Lower lobe of right lung (tissue), 2 donors: ENCODE results near the gene RPL22L1. TPM values are rescaled to one million over a fixed set of nuclear protein-coding genes. Genes with fewer than 3 reads are reported as not detected.
"Not testable (repeated sequence)": the region's sequence is repeated elsewhere in the genome, so short reads cannot be mapped to it uniquely, and the experiment has no call there.

ENCODE experiments used
- ATAC-seq, 2 donors: fragments of 200-7000 bp; cut with Tn5 transposase; one replicate each; pipeline ENCODE4 v1.9.1; 2020 to 2022; ENCODE audit warnings: mild to moderate bottlenecking in 2 of 2, moderate library complexity in 2 of 2
- DNase-seq: peaks from one replicate; pipeline ENCODE4 v3.0.0-alpha.2; 2020
- H3K27ac ChIP-seq: fragments of 200-600 bp; one replicate; pipeline ENCODE4 v1.8.0; 2022
- H3K27me3 ChIP-seq: fragments of 200-600 bp; one replicate; pipeline ENCODE4 v1.8.0; 2022; ENCODE audit warnings: low read depth
- H3K36me3 ChIP-seq: fragments of 200-600 bp; one replicate; pipeline ENCODE4 v1.8.0; 2022; ENCODE audit warnings: mild to moderate bottlenecking
- H3K4me1 ChIP-seq: fragments of 200-600 bp; one replicate; pipeline ENCODE4 v1.8.0; 2022
- H3K4me3 ChIP-seq: fragments of 200-600 bp; one replicate; pipeline ENCODE4 v1.8.0; 2022; ENCODE audit warnings: mild to moderate bottlenecking
- H3K9me3 ChIP-seq: fragments of 200-600 bp; one replicate; pipeline ENCODE4 v1.8.0; 2022
- CTCF ChIP-seq: fragments of 200-600 bp; IDR thresholded peaks from one replicate; pipeline ENCODE4 v1.8.0; 2022; ENCODE audit warnings: antibody characterized with exemption, mild to moderate bottlenecking
- intact Hi-C: fragments of 100-400 bp; cut with DNase I; formaldehyde crosslinking; loops from one replicate; pipeline ENCODE4 v1.11.0; 2022
- total RNA-seq: library from RNA; stranded (reverse); fragmentation: NEBNext Ultra II Directional; extraction: Animal tissue kit (Norgen Biotek cat#: 25700); gene quantifications from one replicate; pipeline ENCODE4 v1.2.1, GENCODE V29; 2021
- donor health status: DM: no; HTN: yes; CAD: no; lungs with severe emphysema.

The RPL22L1 gene
- total RNA-seq, 1 donor from 2014 or later: 25.3 TPM

DNA sequence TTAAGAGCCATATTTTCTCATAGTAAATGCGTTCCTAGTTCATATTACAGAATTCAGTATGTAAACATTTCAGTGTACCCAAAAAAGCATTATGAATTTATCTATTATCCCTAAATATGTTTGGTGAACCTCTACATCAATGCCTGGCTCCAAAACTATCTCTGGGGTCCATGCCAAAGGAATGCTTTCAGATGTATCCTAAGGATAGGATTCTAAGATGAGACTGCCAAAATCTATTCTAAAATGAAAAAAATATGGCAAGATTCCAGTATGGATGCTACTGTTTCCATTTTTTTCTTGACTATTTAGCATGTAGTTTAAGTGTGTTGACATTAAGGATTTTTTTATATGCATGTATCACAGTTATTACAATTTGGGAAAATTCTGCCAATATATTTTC is 19.6 kb upstream of the RPL22L1 start:
- Histone ChIP-seq H3K36me3 (no peaks in the 10 kb centered on the region), H3K4me1 (no peaks in the 10 kb centered on the region), H3K4me3 (no peak overlapping the region), H3K9me3 (no peaks in the 10 kb centered on the region), H3K27ac (no peak overlapping the region), H3K27me3 (no peaks in the 10 kb centered on the region)
- intact Hi-C loops: no loop called here
- DNase-seq (no peak), ATAC-seq (no peak)
- no peak for TF ChIP-seq CTCF

GRCh38 chr3:170889132-170889531 is 19.1 kb upstream of the RPL22L1 start:
- Histone ChIP-seq H3K27ac (no peak overlapping the region), H3K4me3 (no peak overlapping the region), H3K4me1 (no peaks in the 10 kb centered on the region), H3K36me3 (no peaks in the 10 kb centered on the region), H3K27me3 (no peaks in the 10 kb centered on the region), H3K9me3 (no peaks in the 10 kb centered on the region)
- TF ChIP-seq CTCF: no peak
- ATAC-seq: no peak
- DNase-seq: no peak
- intact Hi-C loops: no loop called here

GRCh38 chr3:170884109-170884930 is 14.3 kb upstream of the RPL22L1 start:
- H3K9me3 ChIP-seq, intact Hi-C loops, ATAC-seq, H3K4me1 ChIP-seq, H3K36me3 ChIP-seq, H3K27ac ChIP-seq, H3K27me3 ChIP-seq, DNase-seq, H3K4me3 ChIP-seq: not testable (repeated sequence)

DNA sequence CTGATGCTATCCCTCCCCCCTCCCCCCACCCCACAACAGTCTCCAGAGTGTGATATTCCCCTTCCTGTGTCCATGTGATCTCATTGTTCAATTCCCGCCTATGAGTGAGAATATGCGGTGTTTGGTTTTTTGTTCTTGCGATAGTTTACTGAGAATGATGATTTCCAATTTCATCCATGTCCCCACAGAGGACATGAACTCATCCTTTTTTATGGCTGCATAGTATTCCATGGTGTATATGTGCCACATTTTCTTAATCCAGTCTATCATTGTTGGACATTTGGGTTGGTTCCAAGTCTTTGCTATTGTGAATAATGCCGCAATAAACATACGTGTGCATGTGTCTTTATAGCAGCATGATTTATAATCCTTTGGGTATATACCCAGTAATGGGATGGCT is 8.7 kb upstream of the RPL22L1 start:
- H3K4me3 ChIP-seq, ATAC-seq, H3K36me3 ChIP-seq, H3K27ac ChIP-seq, H3K27me3 ChIP-seq, intact Hi-C loops, H3K9me3 ChIP-seq, H3K4me1 ChIP-seq, DNase-seq: not testable (repeated sequence)

- H3K4me3 ChIP-seq, H3K27ac ChIP-seq, intact Hi-C loops, ATAC-seq, H3K36me3 ChIP-seq, H3K9me3 ChIP-seq, DNase-seq, H3K4me1 ChIP-seq, H3K27me3 ChIP-seq: not testable (repeated sequence)
Observed at GRCh38 chr3:170877311-170877710, 7.3 kb upstream of the RPL22L1 start.

GRCh38 chr3:170876537-170876936 is 6.5 kb upstream of the RPL22L1 start:
- Histone ChIP-seq H3K27me3 (no peaks in the 10 kb centered on the region), H3K36me3 (no peaks in the 10 kb centered on the region), H3K27ac (no peak overlapping the region), H3K4me1 (no peaks in the 10 kb centered on the region), H3K9me3 (no peaks in the 10 kb centered on the region), H3K4me3 (no peak overlapping the region)
- ATAC-seq: no peak
- no peak for DNase-seq
- intact Hi-C loops: no loop called here
- no peak for TF ChIP-seq CTCF

DNA sequence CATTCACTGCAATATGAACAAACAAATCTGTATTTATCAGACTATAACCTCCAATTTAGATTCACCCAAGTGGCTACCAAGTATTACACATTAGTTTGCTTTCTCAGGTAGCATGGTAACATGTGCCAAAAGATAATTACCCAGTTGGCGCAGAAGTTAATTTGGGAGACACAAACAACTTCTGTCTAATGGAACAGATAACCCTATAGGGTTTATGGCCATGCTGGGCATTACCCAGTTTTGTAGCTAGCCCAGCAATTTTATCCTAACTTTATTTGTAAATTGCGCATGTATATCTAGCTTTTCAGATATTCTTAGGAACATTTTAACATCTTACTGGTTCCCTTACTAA is 780 bp downstream of the RPL22L1 start:
- Histone ChIP-seq H3K4me3 (peak overlapping the region; percentile 76), H3K27me3 (no peaks in the 10 kb centered on the region), H3K27ac (peak overlapping the region; percentile 91), H3K4me1 (peaks cover 29% of the 10 kb centered on the region), H3K36me3 (peaks cover 36% of the 10 kb centered on the region), H3K9me3 (no peaks in the 10 kb centered on the region)
- DNase-seq: no peak
- no peak for ATAC-seq
- intact Hi-C loops: no loop called here
- no peak for TF ChIP-seq CTCF
